ENCODE results near the gene ZFYVE28.

ZFYVE28 gene

GRCh38 chr4:2271279-2272025 is 147.0 kb downstream of the ZFYVE28 start:
- no peak for DNase-seq (ENCODE audit: low spot score)

- no peak for DNase-seq (ENCODE audit: low spot score)
Observed at GRCh38 chr4:2270341-2271165, 147.9 kb downstream of the ZFYVE28 start.

GRCh38 chr4:2269618-2270163 is 148.8 kb downstream of the ZFYVE28 start:
- no peak for DNase-seq (ENCODE audit: low spot score)

- DNase-seq (ENCODE audit: low spot score), result no peak
Observed at GRCh38 chr4:2269206-2269531, 149.3 kb downstream of the ZFYVE28 start.

GRCh38 chr4:2268357-2269205 is 149.9 kb downstream of the ZFYVE28 start:
- DNase-seq (ENCODE audit: low spot score), result no peak

- DNase-seq (ENCODE audit: low spot score), result no peak
Observed at GRCh38 chr4:2267841-2268240, 150.6 kb downstream of the ZFYVE28 start.

- DNase-seq (ENCODE audit: low spot score), result no peak
Observed at GRCh38 chr4:2267320-2267811, 151.1 kb downstream of the ZFYVE28 start.

GRCh38 chr4:2266821-2267220 is 151.6 kb downstream of the ZFYVE28 start:
- no peak for DNase-seq (ENCODE audit: low spot score)

- no peak for DNase-seq (ENCODE audit: low spot score)
Observed at GRCh38 chr4:2266181-2266580, 152.3 kb downstream of the ZFYVE28 start.

GRCh38 chr4:2265113-2266110 is 153.0 kb downstream of the ZFYVE28 start:
- DNase-seq (ENCODE audit: low spot score), result no peak

GRCh38 chr4:2264481-2265041 is 153.9 kb downstream of the ZFYVE28 start:
- DNase-seq (ENCODE audit: low spot score), result no peak

- DNase-seq (ENCODE audit: low spot score), result no peak
Observed at GRCh38 chr4:2263926-2264321, 154.5 kb downstream of the ZFYVE28 start.

- DNase-seq (ENCODE audit: low spot score), result no peak
Observed at GRCh38 chr4:2262944-2263250, 155.5 kb downstream of the ZFYVE28 start.

GRCh38 chr4:2262145-2262943 is 156.1 kb downstream of the ZFYVE28 start:
- peak; percentile 99 for DNase-seq (ENCODE audit: low spot score)

- no peak for DNase-seq (ENCODE audit: low spot score)
Observed at GRCh38 chr4:2261853-2262144, 156.6 kb downstream of the ZFYVE28 start, which contains the start of gene MXD4. Gene MXD4, minus strand, starts transcription at chr4:2262109. Its CDS starts 129 bp downstream, at chr4:2261980.

- DNase-seq (ENCODE audit: low spot score), result peak; percentile 91
Observed at GRCh38 chr4:2261110-2261852, 157.2 kb downstream of the ZFYVE28 start.

- DNase-seq (ENCODE audit: low spot score), result no peak
Observed at GRCh38 chr4:2260344-2261109, 157.9 kb downstream of the ZFYVE28 start.

- no peak for DNase-seq (ENCODE audit: low spot score)
Observed at GRCh38 chr4:2259541-2260343, 158.7 kb downstream of the ZFYVE28 start.
